T-helper 2 cell (primary cell): ENCODE data around the gene FLT1.

ENCODE experiments used
- DNase-seq, 5 experiments: peaks; one replicate each; pipeline versions ENCODE4 v3.0.0 to v3.0.0-alpha.2; 2012 to 2022

Gene FLT1

DNA sequence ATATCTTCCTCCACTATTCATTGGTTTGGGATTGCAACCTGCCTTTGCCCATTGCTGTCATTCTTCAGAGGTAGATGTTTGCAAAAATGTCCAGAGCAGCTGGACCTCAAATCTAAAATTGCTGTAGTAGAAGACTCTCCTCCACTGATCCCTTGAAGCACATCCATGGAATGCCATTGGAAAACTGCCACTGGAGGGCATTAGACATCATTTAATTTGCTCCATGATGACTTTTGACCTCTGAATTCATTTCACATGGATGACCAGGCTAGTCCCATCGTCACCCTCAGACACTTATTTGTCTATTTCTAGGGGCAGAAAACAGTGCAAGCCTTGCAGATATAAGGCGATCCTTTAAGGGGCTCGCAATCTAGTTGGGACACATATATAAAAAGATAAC is 33.9 kb upstream of the FLT1 start:
- no peak for DNase-seq

DNA sequence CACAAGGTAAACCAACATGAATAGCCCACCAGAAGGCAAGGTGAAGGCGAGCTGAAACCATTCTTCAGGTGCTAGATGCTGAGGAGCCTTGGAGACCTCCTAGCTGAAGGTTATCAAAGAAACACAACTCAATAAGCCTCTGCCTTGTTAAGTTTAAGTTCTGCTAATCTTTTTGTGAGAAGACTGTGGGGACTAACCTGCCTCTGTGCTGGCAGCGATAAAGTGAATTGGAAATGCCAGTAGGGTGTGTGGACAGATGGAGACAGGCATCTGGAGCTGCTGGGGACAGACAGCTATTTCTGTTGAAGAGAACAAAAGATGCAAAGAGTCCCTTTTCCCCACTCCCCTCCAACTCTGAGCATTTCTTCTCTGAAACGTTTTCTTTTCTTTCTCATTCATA is 33.5 kb upstream of the FLT1 start:
- DNase-seq: no peak

DNA sequence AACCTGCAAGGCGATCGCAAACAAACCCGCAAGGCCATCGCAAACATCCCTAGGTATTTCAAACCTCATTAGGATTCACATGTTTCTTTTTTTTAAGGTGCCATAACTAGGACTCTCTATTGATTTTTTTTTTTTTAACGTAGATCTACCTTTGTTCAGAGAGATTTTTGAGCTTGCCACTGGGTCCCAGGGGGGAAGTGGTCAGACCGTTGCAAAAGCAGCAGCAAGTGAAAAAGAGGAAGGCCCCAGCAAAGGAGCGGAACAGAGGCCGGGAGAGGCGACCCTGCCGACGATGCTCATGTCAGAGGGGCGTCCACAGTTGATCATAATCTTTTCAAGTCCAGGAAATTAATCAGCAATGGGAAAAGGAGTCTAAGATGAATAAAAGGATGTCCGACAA is 32.7 kb upstream of the FLT1 start:
- DNase-seq: no peak

DNA sequence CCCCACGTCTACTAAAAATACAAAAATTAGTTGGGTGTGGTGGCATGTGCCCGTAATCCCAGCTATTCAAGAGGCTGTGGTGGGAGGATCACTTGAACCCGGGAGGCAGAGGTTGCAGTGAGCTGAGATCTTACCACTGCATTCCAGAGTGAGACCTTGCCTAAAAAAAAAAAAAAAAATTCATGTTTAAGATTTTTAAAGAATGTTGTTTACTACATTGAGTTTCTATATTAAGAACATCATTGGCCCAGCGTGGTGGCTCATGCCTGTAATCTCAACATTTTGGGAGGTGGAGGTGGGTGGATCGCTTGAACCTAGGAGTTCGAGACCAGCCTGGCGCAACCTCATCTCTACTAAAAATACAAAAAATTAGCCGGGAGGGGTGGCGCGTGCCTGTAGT is 31.9 kb upstream of the FLT1 start:
- no peak for DNase-seq

DNA sequence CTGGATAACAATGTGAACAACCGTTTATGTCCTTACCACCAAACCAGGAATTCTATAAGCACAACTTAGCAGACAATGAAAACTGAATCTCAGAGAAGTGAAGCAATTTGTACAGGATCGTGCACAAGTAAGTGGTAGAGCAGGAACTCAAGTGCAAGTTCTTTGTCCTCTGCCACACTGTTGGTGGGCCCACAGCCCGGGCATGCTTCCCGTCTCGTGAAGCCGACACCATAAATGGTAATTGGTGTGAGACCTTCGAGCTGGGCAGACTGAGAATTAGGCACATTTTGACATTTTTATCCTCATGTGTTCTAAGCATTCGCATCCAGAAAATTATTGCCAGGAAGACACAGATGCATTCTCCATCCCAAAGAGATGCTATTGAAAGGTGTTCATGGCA is 27.9 kb upstream of the FLT1 start:
- no peak for DNase-seq

DNA sequence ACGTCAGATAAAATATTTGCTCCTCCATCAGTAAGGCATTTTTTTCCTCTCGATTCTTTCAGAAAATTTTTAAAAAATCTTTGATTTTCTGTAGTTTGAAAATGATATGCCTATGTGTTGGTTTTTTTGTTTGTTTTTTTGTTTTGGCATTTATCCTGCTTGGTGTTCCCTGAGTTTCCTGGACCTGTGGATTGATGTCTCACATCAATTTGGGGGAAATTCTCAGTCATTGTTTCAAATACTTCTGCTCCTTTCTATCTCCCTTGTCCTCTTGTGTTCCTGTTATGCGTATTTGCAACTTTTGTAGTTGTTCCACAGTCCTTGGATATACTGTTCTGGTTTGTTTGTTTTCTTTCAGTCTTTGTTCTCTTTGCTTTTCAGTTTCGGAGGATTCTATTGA is 18.8 kb upstream of the FLT1 start:
- DNase-seq: no peak

DNA sequence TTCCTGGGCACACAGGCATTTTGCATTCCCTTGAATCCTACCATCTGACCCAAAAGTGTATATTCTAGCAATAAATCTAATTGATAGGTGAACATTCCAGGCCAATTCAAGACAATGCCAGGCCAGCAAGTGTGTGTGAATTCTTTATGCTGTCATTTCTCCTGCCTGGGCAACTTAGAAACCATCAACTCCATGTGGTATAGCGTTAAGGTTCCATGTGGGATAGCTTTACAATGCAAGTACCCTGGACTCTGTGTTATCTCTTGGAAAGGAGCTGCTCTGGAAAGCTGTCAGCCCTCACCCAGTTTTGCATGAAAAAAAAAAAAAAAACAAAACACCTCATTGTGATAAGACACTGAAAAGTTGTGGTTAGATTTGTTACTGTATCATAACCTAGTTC is 15.6 kb upstream of the FLT1 start:
- no peak for DNase-seq

DNA sequence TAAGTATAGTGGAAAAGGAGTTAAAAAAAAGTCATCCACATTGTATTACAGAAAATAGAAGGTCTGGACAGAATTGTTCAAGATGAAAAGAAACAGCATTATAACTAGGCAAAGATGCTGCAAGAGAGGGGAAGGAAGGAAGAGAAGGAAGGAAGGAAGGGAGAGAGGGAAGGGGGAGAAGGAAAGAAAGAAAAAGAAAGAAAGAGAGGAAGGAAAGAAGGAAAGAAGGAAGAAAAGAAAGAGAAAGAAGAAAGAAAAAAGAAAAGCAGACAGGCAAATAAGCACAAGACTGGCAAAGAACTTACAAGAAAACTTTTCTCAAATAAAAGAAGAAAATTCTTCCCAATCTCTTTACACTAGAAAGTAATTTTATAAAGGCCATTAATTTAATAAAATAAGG is 15.1 kb upstream of the FLT1 start:
- DNase-seq: no peak

DNA sequence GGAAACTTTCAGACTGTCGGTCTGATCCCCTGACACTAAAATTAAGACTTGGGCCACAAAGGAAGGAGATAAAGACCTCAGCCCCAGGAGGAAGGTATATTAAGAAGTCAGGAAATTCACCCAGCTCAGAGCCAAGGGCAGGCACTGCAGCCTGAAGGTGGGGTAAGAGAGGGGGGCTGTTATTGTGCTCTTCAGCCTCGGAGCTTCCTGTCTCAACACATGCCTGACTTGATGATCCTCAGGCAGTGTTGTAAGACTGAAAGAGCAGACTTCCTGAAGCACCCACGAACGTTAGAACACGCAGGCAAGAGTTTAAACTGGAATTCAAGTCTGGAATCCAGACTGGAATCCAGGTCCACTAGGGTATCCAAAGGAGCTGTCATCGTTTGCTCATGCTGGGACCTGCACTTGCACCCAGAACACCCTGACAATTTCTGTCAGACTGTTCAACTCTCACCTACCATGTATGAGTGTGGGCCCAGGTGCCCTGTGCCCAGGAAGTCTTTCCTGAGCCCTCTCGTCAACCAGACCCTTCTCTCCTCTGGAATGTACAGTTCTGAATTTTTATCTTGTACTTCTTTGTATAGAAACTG is 10.7 kb upstream of the FLT1 start:
- no peak for DNase-seq

DNA sequence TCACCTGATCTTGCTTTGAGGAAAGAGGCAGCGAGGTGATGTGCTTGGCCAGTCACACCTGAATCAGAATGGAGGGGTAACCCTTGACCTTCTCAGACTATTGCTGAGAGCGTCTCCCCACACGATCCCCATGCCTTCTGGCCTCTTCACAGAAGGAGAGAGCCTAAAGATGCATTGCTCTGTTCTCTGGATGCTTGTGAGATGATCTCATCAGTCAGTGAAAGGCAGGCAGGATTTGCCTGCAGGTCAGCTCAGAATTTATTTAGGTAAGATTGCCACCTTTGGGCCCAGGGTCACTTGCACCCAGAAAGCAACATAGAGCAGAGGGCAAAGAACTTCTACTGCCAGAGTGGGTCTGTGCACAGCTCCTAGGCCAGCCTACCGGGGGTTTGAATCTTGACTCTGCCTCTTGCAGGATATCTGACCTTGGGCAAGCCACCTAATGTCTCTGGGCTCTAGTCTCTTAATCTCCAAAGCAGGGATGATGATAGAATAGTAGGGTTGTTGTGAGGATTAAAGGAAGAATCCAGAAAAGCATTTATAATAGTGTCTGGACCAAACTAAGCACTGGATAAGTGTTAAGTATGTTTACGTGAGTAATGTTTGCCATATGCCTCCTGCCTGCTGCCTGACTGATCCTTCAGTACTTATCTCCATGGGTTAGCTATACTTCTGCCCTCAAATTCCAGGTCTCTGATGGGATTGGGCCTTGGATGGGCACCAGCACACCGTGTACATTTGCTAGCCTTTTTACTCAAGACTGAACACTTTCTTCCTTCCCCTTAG is 8.4 kb upstream of the FLT1 start:
- no peak for DNase-seq

DNA sequence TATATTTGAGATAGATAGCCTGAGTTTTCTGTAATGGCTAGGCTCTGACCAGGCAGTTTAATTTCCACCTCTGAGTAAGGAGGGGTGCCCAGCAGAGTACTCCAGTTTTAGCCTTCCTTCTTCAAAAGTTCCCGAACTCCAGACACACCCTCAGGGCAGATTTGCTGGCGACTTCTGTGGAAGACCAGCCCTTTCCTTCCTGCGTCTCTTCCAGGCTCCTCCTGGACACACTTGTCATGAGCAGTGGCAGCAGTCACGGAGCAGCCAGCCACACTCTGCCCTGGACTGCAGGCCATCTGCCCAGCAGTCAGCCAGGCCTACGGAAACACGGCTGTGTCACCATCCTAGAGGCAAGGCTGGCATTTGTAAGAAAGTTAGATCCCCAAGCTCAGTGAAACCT is 6.6 kb upstream of the FLT1 start:
- no peak for DNase-seq

DNA sequence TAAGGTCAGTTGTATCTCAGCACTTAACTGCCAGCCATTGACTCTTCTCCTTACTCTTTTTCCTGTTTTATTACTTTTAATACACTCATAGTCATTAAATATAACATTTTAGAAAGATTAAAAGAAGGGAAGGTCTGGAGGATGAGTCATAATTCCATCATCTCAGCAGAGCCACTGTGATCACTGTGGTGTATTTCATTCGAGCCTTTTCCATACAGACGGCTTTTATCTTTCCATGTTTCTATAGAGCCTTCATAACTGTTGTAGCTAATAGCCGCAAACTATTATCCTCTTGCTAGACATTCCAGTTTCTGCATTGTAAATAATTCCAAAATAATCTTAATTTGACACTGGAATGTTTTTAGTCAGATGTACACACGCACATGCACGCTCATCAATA is 4.7 kb upstream of the FLT1 start:
- DNase-seq: no peak

DNA sequence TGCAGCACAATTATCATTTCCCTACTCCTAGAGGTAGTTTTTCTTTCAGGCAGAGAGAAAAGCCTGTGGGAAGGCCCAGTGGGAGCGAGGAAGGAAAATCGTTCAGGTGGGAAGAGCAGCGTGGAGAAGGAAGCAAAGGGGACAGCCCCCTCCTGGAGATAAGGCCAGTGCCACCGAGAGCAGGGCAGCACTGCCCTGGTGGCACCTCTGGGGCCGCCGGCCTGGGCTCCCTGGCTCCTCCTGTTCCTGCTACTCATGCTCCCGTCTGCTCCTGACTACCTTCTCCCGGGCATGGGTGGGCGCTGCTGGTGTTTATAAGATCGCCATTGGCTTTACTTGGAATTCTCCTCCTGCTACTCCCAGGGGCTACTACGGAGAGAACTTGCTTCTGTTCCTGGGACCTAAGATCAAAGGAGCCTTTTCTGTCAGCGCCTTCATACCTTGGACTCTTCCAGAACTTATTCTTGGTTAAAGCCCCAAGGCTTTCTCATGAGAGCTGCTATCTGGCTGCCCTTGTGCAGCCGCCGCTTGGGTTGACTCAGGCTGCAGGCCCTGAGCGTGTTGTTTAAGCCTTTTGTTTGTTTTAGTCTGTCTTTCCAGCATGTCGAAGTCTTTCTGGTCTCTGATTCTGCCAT is 3.7 kb upstream of the FLT1 start:
- no peak for DNase-seq

DNA sequence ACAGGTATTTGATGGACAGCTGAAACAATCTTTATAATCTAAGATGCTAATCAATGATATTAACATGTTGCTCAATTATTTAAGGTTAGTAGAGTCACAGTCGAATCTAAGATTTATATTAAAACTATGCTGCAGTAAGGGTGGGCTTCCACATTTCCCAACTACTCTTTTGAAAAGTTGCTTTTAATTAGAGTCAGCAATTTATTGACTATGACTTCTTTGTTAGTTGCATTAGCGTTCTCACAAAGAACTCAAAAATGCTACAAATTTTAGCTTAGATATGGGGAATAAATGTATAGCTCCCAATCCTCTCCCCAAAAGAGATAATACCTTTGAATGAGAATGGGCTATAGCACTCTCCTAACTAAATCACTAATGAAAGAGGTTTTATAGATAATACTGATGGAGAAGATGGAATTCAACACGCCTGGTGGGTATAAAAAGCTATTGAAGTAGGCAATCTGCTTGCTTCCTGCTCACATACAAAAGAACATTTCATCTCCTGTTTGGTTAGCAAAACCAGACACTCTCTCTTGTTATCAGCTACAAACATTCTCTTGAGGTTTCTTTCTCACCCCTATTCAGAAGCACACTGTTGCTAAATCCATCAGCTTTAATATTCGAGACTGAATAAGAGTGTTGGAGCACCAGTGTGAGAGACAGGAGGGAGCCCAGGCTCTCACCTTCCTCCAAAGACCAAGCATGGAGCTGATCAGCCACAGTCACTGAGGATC is 2.4 kb upstream of the FLT1 start:
- DNase-seq: no peak

DNA sequence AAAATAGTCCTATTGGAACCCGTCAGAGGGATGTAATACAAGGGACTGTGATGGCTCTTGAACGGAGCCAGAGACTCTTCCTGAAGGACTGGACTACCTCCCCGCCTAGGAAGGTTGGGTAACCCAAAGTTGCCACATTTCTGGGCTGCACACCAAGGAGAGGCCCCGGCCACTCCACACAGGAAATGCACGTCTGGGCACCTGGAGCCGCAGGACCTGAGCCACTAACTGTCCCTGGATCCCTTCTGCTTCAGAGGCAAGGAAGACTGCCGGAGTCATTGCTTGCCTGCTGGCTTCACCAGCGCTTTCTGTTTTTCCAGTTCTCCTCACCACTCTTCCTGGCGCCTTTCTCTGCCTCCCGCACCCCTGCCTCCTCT is 1.2 kb upstream of the FLT1 start:
- no peak for DNase-seq

DNA sequence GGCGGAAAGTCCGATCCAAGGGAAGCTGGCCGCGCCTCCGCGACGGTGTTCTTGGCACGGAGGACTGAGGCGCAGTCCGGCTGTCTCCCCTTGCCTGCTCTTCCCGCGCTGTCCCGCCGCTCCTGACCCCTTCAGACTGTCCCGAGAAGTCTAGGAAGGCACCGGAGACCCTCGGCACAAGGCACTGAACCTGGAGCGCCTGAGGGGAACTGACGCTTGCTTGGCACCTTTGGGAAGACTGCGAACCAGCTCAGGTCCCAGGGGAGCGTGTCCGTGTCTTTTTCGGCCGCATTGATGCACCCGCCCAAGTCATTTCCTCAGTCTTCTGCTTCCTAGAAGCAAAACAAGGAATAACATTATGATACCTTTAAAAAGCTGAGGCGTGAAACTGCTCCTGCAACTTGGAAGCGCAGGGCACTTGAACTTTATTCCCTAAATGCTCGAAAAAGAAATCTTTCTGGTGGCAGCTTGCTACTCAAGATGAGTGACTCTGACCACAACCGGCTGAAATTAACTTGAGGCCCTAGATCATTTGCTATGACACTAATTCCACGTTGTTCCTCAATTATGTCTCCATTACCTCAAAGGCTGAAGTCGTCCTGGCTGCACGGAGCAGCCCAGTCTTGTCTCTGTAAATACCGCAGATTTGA is 735 bp upstream of the FLT1 start:
- no peak for DNase-seq

DNA sequence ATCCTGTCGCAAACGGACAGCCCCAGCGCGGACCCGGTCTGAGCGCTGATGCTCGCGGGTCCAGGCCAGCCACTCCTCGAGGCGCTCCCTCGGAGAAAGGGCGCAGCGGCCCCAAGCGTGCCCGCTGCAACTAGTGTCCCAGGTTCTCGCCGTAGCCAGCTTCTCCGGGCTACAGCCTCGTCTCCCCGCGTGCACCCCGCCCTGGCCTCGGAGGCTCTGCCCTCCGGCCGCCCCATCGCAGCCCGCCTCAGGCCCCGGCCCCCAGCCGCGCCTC is 487 bp downstream of the FLT1 start:
- DNase-seq: peak in 1 of 5 experiments; percentile 11

DNA sequence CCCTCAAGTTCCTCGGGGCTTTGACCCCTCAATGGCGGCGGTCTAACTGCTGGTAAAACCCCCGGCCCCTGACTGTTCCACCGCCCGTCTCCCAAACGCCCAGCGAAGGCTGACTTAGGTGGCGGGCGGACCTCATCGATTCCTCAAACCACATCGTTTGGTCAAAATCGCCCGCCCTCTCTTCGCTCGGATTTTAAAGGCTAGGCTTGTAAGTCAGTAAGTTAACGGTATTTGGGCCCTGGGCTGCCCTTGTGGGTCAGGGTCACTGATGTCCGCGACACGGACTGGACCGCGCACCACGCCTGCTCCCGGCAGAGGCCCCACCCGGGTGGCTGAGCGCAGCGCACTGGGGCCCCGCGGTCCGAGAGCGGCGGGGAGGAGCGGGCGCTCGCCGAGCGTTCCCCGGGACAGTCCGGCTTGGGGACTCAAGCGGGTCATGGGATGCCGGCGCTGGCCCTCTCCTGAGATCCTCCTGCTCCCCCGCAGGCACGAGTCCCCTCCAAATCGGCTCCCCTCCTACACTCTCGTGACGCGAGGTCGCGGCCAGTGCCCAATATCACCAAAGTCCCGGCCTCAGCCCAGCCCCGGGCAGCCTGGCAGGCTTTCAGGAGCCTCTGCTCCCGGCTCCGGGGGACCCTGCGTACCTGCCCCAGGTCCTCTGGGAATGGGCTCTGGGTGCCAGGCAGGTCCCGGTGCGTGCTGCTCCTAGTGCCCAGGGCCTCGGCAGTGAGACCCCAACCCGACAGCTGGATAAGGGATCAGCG is 1.0 kb downstream of the FLT1 start:
- no peak for DNase-seq

DNA sequence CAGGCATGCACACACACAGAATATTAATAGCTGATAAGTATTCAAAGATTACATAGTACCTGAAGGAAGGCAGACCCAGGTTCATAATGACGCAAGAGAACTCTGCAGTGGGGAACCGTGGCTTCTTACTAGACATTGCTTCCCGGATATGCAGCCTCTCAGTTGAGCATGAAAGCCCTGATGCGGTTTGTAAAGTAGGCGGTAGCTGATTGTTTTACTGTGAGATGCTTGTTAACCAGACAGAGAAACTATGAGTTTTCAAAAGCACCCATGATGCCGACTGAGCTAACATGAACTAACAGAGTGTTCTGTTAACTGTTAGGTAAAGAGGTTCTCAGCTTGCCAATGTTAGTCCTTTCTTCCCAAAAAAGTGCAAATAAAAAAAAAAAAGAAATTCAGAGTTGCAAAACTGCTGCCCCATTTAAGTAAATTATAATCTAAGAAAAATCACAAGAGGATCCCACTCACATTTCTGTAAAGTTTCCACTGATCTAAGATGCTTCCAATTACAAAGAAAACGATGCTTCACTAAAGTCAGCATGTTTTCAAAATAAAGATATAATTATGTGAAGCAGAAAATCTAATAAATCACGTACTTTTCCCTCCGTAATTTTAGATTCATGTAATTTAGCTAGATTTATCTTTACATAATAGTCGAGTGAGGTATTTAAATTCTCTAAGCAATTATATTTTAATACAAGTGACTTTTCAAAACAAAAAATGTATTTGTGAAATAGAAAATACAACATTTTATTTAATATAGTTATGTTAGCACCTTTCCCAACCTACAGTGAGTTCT is 2.2 kb downstream of the FLT1 start:
- peak in 2 of 5 experiments; percentile 3 to 86 for DNase-seq

DNA sequence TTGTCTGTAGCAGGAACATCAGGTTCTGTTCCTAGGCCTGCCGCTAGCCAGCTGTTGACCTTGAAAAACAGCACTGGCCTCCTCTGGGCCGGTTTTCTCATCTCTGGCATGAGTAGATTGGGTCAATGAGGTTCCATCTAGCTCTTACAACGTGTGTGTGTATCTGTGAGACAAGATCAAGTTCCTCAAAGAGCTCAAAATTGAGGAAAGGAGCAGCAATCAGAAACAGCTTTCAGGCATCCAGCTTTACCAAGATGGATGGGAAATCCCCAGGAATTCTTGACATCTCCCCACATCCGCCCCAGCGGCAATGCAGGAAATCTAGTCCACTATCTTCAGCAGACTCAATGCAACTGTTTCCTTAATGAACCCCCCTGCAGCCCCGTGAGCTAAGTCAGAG is 4.9 kb downstream of the FLT1 start:
- DNase-seq: no peak

DNA sequence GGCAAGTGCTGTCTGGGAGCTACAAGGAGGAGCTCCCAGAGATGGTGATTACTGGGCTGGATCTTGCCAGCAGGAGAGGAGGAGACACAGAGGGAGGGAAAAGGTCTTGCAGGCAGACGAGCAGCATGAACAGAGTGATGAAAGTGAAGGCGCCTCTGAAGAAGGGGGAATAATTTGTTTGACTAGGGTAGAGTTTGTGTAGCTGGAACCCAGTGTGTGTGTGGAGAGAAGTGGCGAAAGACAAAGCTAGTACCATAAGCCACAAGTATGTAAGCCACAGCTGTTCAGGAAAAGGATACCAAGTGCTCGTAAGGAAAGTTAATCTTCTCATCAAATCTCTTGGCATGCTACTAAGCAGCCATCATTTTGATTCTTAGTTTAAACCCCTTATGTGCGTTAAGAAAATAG is 5.4 kb downstream of the FLT1 start:
- DNase-seq: no peak
